IPS-NIHi7 (cell line): ENCODE results near the gene FTCDNL1.
A peak's percentile ranks its signal among the peaks of the same experiment; 100 is the strongest.

Experiments used
- DNase-seq: peaks from one replicate; pipeline ENCODE4 v3.0.0; 2012; ENCODE audit warnings: mixed read lengths; ENCODE audit errors: extremely low spot score

The FTCDNL1 gene

GRCh38 chr2:199742884-199743283, 108.1 kb downstream of the FTCDNL1 start:
- DNase-seq: peak; percentile 34

GRCh38 chr2:199740111-199740428, 110.9 kb downstream of the FTCDNL1 start:
- DNase-seq: no peak

DNA sequence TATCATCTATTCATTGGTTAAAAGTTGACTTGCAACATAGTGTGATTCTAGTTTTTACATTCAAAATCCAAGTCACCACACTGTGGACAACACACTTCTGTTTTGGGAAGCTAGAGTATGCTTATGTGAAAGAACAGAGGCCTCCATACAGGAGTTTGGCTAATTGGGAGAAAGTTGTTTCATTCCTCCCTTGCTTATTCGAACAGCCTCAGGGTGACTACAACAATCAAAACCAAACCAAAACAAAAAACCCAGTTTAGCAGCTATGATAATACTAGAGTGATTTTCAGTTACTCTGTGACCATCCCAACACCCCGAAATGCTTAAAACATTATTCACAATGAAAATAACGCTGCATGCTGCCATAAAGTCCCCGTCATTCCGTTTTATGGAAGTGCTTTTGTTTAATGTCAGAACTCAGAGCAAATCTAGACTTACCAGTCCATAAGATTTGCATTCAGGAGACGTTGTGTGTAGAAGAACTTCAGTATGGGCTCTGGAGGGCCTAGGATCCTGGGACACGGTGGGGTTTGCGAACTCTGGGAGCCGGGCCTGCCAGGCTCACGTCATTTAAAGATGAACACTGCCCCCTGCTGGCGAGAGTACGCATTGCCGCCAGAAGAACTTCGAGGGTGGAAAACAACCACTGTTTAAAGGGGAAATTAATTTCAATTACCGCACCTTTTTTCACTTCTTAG, 111.4 kb downstream of the FTCDNL1 start:
- peak; percentile 78 for DNase-seq

- DNase-seq: no peak
Measured at GRCh38 chr2:199738727-199739412, 112.1 kb downstream of the FTCDNL1 start.

DNA sequence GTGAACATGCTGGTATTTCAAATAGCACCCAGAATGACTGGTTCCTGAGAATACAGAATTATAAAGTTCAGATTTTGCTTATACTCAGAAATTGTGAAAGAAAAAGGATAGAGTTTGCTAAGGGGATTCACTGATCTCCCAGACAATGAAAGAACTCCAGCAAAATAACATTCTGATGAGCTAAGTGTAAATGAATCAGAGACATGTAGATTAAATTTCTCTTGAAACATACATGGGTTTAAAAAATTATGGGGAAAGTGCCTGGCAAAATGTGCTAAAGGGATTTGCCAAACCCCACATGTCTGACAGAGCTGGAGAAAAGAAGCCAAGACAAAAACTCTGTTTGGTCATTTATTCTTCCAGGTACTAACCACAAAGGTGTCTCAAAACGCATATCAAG, 116.3 kb downstream of the FTCDNL1 start:
- no peak for DNase-seq

GRCh38 chr2:199734011-199734410, 117.0 kb downstream of the FTCDNL1 start:
- no peak for DNase-seq

DNA sequence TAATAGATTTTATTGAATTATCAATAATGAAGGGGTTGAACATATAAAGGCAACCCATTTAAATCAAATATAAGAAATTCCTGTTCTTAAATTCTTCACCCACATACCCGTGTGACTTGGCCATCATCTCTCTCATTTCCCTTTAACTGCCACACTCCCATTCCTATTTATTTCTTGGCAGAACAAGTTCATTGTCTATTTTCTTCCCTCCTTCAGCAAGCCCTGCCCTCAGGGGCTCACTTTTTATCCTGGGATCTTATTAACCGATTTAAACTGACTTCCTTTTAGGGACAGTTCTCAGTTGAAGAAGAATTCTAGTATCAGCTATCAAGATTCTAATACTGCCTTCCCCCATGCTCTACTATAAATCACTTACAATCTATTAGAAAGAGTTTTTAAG, 123.2 kb downstream of the FTCDNL1 start:
- no peak for DNase-seq

GRCh38 chr2:199727306-199727705, 123.7 kb downstream of the FTCDNL1 start:
- DNase-seq: no peak

DNA sequence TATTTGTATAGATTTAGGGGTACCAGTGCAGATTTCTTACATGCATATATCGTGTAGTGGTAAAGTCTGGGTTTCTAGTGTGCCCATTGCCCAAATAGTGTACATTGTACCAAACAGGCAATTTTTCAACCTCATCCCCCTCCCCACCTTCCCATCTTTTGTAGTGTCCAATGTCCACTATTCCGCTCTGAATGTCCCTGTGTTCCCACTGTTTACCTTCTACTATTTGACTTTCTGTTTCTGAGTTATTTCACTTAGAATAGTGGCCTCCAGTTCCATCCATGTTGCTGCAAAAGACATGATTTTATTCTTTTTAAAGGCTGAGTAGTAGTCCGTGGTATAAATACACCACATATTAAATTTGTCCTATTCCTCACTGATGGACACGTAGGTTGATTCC, 132.9 kb downstream of the FTCDNL1 start:
- no peak for DNase-seq

DNA sequence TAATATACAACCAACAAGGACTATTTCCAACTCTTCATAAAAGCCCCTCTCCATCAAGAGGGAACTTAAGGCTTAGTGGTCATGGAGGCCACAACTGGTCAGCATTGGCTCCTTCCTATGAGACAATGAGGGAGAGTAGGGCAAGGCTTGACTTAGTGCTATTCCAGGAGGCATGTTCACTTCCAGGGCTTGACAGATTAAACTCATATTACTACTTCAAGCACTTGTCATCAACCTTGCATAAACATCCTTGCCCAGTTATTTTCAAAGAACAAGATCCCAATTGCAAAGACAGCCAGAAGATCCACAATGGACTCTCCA, 133.4 kb downstream of the FTCDNL1 start:
- no peak for DNase-seq

DNA sequence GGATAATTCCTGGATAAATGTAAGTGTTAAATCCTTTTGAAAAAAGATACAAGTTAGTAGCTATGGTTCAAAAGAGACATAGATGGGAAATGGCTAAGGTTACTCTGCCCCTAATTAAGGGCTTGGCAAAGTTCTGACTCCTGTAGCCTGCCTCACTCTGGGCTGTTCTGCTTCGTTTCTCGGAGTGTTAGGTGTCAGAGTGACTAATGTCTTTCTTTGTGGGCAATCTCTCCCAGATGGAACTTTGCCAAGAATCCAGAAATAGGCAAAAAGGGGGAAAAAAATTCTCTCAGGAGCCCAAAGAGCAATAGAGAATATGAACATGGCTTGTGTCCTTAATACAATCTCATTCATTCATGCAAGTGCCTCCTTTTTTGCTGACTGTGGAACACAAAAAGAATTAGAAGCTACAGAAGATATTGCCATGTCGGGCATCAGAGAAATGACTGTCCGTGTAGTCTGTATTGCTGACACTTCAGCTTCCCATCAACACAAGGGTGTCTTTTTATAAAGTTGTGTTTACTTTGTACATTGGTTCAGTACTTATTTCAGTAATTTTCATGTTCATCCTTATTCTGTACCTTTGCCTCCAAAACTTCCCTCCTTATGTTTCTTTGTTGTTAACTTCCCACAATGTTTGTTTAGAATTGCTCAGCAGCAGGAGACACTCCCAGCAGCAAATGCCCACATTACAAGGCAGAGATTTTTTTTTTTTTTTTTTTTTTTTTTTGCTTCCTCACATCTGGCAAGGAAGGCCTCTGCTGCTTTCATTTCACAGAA, 134.0 kb downstream of the FTCDNL1 start:
- DNase-seq: no peak

GRCh38 chr2:199713746-199714145, 137.2 kb downstream of the FTCDNL1 start:
- DNase-seq: no peak

DNA sequence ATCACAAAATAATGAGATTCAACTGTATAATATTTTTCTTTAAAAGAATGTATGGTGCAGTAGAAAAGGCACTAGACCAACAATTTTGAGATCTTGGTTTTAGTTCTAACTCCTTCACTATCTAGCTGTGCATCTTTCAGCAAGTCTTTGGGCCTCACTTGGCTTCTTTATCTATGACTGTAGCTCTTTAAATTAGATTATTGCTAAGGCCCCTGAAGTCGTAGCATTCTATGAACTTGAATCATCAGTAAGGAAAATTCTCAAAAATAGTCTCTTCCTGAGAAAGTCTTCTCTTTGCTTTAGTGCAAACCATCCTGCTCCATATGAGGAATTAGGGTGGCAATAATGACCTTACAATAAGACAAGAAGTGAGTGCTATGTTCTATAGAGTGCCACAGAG, 140.4 kb downstream of the FTCDNL1 start:
- no peak for DNase-seq
